C4-2B (cell line): ENCODE data around the gene RNU1-4.
"Not testable (repeated sequence)": the region's sequence is repeated elsewhere in the genome, so short reads cannot be mapped to it uniquely, and the experiment has no call there.

Source experiments
- H3K27ac ChIP-seq: fragments of 450-650 bp; 2 replicates; pipeline ENCODE4 v1.5.1; 2017

Gene RNU1-4

GRCh38 chr1:16765731-16766605, 25.7 kb downstream of the RNU1-4 start:
- not testable (repeated sequence) for H3K27ac ChIP-seq

GRCh38 chr1:16766689-16767256, 26.5 kb downstream of the RNU1-4 start:
- not testable (repeated sequence) for H3K27ac ChIP-seq

GRCh38 chr1:16770139-16770759, 29.9 kb downstream of the RNU1-4 start:
- H3K27ac ChIP-seq = not testable (repeated sequence)

DNA sequence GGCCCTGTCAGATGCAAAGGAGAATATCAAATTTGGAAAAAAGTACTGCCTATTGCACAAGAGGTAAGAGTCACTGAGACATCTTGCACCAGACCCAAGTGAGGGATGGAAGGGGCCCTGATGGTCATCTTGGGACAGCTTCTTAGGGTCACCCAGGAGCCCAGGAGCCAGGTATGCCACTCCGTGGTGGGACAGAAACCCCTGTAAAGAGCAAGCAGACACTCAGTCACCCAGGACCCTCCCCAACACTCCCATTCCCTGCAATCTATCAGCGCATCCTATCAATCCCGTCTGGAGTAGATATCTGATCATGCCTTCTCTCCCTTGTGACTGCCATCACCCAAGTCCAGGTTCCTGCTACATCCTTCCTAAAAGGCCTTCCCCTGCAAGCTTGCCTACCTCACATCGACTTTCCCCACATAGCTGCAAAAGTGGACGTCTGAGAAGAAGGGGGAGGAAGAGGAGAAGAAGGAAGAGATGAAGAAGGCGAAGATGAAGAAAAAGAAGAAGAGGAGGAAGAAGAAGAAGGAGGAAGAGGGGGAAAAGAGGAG, 30.7 kb downstream of the RNU1-4 start:
- not testable (repeated sequence) for H3K27ac ChIP-seq

DNA sequence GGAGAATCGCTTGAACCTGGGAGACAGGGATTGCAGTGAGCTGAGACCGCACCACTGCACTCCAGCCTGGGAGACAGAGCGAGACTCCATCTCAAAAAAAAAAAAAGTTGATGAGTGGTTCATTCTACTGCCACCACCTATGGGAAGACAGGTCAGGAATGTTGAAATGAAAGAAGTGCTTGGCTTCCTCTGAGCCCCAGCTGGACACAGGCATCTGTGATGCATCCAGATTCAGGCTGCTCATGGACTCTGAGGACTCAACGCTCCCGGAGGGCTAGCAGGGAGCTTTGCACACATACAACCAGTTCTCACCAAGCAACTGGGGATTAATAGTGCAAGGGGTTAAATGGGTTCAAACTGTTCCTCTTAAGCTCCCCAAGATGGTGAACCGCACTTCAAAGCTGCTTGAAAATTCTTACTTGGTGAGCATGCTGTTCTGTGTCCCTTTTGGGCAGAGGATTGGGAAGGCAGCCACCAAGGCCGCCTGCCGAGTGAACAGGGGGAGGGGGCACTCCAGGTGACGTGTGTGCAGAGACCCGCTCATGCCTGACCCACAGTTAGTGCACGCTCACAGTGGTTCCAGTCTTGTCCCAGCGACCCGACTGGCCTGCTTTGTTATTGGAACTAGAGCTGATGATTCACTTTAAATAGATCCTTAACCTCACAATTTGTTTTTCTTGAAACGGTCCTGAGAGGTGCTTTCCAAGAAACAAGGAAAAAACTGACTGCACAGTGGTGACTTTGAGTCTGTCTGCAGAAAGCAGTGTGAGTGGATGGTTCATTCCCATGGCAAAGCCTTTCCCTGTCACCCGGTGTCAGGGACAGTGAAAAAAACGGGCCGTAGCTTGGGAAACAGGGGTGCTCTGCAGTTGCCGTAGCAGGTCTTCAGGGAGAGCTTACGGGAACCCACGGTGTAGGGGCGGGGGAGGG, 32.2 kb downstream of the RNU1-4 start:
- not testable (repeated sequence) for H3K27ac ChIP-seq

- H3K27ac ChIP-seq = not testable (repeated sequence)
These were observed 32.9 kb downstream of the RNU1-4 start for GRCh38 chr1:16773205-16773596.

DNA sequence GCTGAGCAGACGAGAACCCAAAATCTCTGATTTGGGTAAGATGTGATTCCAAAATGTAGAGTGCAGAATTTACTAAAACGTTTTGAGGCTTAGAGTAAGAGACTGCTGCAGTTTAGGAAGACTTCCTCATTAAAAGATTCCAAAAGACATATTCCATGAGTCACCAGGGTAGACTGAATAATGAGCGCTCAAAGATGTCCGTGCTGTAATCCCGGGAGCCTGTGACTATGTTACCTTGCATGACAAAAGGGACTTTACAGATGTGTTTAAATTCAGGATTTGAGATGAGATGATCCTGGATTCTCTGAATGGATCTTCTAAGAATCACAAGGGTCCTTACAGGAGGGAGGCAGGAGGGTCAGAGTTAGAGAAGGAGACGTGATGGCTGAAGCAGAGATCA, 33.4 kb downstream of the RNU1-4 start:
- H3K27ac ChIP-seq = not testable (repeated sequence)

DNA sequence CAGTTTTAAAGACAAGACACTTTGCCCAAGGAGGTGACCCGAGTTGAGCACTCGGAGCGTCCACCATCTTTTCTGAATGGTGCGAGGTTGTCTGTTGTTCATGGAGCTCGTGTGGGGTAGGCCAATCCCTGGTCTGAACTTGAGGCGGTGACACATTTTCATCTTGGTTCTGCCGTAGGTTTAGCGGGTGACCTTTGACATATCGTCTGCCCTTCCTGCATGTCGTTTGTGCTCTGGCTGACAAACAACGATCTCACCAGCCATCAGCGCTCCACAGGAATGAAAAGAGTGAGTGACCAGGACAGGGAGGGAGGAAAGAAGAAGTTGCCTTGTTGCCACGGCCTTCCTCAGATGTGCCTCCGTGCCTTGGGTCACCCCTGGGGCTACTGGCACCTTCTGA, 34.5 kb downstream of the RNU1-4 start:
- H3K27ac ChIP-seq = not testable (repeated sequence)

DNA sequence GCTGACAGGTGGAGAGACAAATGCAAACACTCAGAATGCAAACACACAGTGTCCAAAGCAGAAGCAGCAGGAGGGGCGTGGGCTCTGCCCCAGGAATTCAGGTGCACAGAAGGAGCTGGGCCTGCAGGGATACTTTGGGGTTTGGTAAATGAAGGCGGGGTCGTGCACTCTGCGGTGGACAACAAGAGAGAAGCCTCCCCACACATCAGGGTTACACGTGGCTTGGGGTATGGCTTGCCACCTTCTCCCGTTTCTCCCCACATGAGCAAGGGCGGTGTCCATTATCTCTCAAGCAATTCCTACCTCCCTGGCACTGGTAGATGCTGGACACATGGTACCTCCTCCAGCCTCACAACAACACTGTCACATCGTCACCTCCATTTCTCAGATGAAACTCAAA, 35.0 kb downstream of the RNU1-4 start:
- not testable (repeated sequence) for H3K27ac ChIP-seq

GRCh38 chr1:16776248-16776647, 35.9 kb downstream of the RNU1-4 start:
- H3K27ac ChIP-seq = not testable (repeated sequence)

DNA sequence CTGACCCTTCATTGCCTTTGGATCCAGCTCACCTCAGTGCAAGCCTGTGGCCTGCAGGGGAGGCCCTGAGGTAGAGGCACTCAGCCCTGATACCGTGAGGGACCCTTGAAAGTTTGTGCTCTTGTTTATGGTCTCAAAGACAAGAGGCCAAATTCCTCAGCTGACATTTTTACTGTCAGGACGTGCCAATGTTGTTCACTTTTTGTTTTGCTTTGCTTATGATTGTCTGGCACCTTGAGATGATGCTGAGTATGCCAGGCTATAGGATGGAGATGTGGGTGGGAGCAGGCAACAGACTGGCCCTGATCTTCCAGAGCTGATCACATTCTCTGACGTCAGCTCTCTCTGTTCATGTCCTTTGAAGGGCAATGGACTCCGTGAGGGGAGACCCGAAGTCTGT, 36.5 kb downstream of the RNU1-4 start:
- not testable (repeated sequence) for H3K27ac ChIP-seq

GRCh38 chr1:16777821-16778220, 37.5 kb downstream of the RNU1-4 start:
- H3K27ac ChIP-seq = not testable (repeated sequence)

DNA sequence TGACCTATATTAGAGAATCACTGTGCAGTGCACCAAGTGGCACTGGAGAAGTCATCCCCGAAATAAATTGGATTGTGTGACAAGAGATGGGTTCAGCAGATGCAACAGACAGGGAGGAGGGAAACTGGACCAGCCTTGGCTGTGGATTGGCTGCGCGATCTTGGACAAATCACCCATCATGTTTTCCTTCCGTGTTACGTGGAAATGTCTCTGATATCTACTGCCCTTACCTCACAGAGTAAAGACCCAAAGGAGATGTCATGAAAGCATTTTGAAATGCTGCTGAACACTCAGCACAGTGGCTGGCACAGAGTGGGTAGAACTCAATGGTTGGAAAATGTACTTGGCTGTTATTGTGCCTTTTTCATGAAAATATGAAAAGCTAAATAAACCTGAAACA, 39.2 kb downstream of the RNU1-4 start:
- H3K27ac ChIP-seq = not testable (repeated sequence)

DNA sequence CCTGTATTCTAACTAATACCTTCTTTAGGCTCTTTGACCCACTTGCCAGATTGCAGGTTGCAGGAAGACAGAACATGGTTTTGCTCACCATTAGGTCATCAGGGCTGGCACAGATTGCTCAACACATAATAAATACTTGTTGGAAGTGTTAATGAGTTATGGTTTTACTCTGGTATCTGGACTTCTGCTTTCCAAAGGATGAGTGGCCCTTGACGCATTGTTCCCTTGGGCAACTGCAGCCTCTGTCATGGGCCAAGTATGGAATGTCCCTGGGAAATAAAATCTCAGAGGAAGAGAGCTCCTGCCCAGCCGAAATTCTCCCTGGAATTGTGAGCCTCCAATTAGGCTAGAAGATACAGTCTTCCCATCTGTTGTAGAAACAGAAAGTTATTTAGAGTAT, 40.7 kb downstream of the RNU1-4 start:
- H3K27ac ChIP-seq = not testable (repeated sequence)

- not testable (repeated sequence) for H3K27ac ChIP-seq
These were observed 41.3 kb downstream of the RNU1-4 start for GRCh38 chr1:16781625-16782024.

DNA sequence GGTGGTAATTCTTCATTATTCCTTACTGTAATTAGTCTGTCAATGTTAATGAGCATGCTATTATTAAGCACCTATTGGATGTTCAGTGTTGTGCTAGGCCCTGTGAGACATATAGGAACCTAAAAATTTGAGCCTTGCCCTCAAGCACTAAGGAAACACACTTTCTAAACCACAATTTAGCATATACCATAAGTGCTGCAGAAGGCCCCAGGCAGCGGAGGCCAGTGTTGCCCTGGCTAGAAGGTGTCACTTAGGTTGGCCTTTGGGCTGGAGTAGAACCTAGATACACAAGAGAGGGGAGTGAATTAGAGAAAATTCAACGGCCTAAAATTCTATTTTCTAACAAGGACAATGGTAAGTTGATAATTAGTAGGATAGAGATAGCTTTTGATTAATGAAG, 44.6 kb downstream of the RNU1-4 start:
- not testable (repeated sequence) for H3K27ac ChIP-seq

DNA sequence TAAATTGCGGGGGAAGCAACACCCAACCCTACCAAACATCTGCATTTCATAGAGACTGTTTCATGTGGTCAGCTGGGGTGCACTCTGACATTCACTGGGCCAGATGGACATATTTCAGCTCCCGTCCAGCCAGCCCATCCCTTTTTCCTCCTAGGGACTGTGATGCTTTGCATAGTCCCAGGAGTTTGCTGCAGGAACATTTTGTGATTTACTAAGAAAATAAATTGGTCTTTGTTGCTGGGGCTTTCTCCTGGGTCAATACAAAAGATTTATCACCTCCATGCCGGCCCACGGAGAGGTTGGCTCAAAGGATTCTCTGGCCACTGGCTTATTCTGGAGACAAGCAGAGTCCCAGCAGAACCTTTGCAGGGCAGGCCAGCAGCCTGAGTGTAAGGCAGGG, 46.0 kb downstream of the RNU1-4 start:
- not testable (repeated sequence) for H3K27ac ChIP-seq

DNA sequence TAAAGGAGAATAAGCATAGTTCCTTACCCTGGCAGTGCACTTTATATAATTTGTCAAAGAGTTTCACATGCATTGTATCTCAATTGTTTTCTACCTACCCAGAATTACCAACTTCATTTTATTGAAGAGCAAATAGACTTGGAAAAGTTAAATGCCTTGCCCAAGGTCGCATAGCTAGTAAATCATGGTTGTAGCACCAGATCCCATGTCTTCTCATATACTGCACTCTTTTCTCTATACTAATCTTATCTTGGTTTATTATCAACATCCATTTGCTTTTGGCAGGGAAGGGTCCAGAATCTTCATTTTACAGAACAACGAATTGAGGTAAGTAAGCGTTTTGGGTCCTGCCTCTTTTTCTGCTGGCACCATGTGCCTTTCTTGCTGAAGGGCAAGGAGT, 46.9 kb downstream of the RNU1-4 start:
- H3K27ac ChIP-seq = not testable (repeated sequence)

DNA sequence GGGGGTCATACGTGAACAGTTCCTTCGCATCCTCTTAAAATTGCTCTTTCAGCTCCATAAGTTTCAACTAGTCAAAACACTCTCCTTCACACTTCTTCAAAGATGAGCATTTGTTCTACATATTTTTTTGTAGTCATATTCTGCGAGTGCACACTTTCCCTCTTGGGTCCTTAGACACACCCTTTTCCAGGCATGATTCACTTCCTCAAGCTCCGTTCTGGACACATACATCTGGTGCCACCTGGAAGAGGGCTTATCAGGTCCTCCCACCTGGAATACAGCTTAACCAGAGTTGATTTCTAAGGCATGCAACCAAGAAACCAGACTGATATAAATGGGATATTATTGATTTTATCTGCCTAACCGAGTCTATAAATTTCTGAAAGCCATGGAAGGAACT, 47.4 kb downstream of the RNU1-4 start:
- not testable (repeated sequence) for H3K27ac ChIP-seq
